HG03442 (cell line): ENCODE results near the gene MBD6.

Source experiments
- ATAC-seq: cut with Tn5 transposase; IDR thresholded peaks from one replicate; pipeline ENCODE4 v1.9.1; 2021; ENCODE audit warnings: mild to moderate bottlenecking, moderate library complexity; ENCODE audit not compliant: unreplicated experiment

MBD6 gene

GRCh38 chr12:57525615-57526383 is 3.2 kb downstream of the MBD6 start:
- no peak for ATAC-seq

- ATAC-seq: no peak
These were observed 4.0 kb downstream of the MBD6 start for GRCh38 chr12:57526477-57527126.

- ATAC-seq: no peak
These were observed 4.6 kb downstream of the MBD6 start for GRCh38 chr12:57527184-57527583.

- ATAC-seq: no peak
These were observed 5.6 kb downstream of the MBD6 start for GRCh38 chr12:57528176-57528575.

- no peak for ATAC-seq
These were observed 6.4 kb downstream of the MBD6 start for GRCh38 chr12:57528831-57529555.

- no peak for ATAC-seq
These were observed 7.2 kb downstream of the MBD6 start for GRCh38 chr12:57529831-57530230.

GRCh38 chr12:57530396-57531142 is 7.9 kb downstream of the MBD6 start:
- ATAC-seq: no peak

GRCh38 chr12:57531836-57532235 is 9.2 kb downstream of the MBD6 start:
- no peak for ATAC-seq

- ATAC-seq: no peak
These were observed 10.5 kb downstream of the MBD6 start for GRCh38 chr12:57533108-57533507.

GRCh38 chr12:57534250-57534649 is 11.6 kb downstream of the MBD6 start:
- ATAC-seq: no peak

- ATAC-seq: no peak
These were observed 12.4 kb downstream of the MBD6 start for GRCh38 chr12:57534991-57535543.

- no peak for ATAC-seq
These were observed 13.4 kb downstream of the MBD6 start for GRCh38 chr12:57535764-57536596.

- ATAC-seq: no peak
These were observed 13.9 kb downstream of the MBD6 start for GRCh38 chr12:57536597-57536942.

GRCh38 chr12:57539134-57539768 is 16.6 kb downstream of the MBD6 start:
- ATAC-seq: no peak

GRCh38 chr12:57541001-57541400 is 18.4 kb downstream of the MBD6 start:
- no peak for ATAC-seq

- ATAC-seq: no peak
These were observed 19.1 kb downstream of the MBD6 start for GRCh38 chr12:57541717-57542116.

- no peak for ATAC-seq
These were observed 21.0 kb downstream of the MBD6 start for GRCh38 chr12:57543581-57543980.

GRCh38 chr12:57545809-57546437 is 23.3 kb downstream of the MBD6 start:
- no peak for ATAC-seq
